Suprapubic skin (tissue), 4 donors: ENCODE results near the gene HOXC4.

Experiments used
- POLR2A ChIP-seq, 2 donors: fragments of 450-650 bp; IDR thresholded peaks; one replicate each; pipeline ENCODE4 v1.6.1; 2017; ENCODE audit warnings: antibody characterized with exemption in 2 of 2, mild to moderate bottlenecking in 2 of 2, moderate library complexity in 2 of 2
- POLR2AphosphoS5 ChIP-seq, 3 donors: sonication (generic); formaldehyde crosslinking; IDR thresholded peaks; one replicate each; pipeline ENCODE4 v1.6.1; 2017; ENCODE audit warnings: antibody characterized with exemption in 3 of 3
- TF ChIP-seq, protein P1 (sequence below), 2 donors: fragments of 200-600 bp in 1 of 2; fragments of 450-650 bp in 1 of 2; sonication (generic) in 1 of 2; IDR thresholded peaks; one replicate each; pipeline ENCODE4 v1.5.1; 2016 to 2019; ENCODE audit warnings: antibody characterized with exemption in 2 of 2, mild to moderate bottlenecking in 1 of 2, moderate library complexity in 1 of 2

DNA sequence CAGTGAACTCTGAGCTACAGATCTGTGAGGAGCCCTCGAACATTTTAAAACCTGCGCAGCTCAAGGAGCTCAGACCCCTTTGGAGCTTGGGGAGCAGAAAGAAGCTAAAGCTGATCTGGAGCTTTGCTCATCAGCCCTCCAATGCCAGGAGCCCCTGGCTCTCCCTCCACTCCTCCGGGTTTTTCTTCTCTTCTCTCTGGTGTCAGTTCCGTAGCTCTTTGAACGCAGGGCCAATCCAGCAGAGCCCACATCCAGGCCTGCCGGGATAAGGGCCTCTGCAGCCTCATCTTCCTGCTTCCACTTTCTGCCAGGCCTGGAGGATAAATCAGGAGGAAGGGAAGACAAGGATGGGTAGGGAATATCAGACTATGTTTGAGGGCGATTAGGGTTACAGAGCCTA is 6.0 kb downstream of the HOXC4 start:
- TF ChIP-seq, protein P1, sequence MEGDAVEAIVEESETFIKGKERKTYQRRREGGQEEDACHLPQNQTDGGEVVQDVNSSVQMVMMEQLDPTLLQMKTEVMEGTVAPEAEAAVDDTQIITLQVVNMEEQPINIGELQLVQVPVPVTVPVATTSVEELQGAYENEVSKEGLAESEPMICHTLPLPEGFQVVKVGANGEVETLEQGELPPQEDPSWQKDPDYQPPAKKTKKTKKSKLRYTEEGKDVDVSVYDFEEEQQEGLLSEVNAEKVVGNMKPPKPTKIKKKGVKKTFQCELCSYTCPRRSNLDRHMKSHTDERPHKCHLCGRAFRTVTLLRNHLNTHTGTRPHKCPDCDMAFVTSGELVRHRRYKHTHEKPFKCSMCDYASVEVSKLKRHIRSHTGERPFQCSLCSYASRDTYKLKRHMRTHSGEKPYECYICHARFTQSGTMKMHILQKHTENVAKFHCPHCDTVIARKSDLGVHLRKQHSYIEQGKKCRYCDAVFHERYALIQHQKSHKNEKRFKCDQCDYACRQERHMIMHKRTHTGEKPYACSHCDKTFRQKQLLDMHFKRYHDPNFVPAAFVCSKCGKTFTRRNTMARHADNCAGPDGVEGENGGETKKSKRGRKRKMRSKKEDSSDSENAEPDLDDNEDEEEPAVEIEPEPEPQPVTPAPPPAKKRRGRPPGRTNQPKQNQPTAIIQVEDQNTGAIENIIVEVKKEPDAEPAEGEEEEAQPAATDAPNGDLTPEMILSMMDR (IDR thresholded peaks at IDR 0.05) = no peak
- no peak for TF ChIP-seq POLR2A (IDR thresholded peaks at IDR 0.05)
- TF ChIP-seq POLR2AphosphoS5 (IDR thresholded peaks at IDR 0.05) = no peak
